B cell (primary cell): Measurements from ENCODE around the gene ACTC1. TPM values are rescaled to one million over a fixed set of nuclear protein-coding genes. Genes with fewer than 3 reads are reported as not detected.

Experiments used
- ATAC-seq: fragments of 200-7000 bp; cut with Tn5 transposase; one replicate; pipeline ENCODE4 v1.10.0; 2021; ENCODE audit warnings: low read depth, mild to moderate bottlenecking, moderate number of reproducible peaks, moderate library complexity
- CTCF ChIA-PET: fragments of 350-600 bp; sonication (Branson Sonifier 250); formaldehyde crosslinking; loops from one replicate; lab custom pipeline; 2021; ENCODE audit warnings: antibody characterized with exemption, inconsistent platforms; lab: Charles Lee
- POLR2A ChIA-PET: fragments of 350-600 bp; sonication (Branson Sonifier 250); formaldehyde crosslinking; loops from one replicate; lab custom pipeline; 2021; ENCODE audit warnings: antibody characterized with exemption; lab: Charles Lee
- DNase-seq: peaks from one replicate; pipeline ENCODE4 v3.0.0; 2013
- H2AFZ ChIP-seq: 2 replicates; pipeline ENCODE4 v1.6.1; 2012; ENCODE audit warnings: mild to moderate bottlenecking, low read depth, low read length; ENCODE audit not compliant: insufficient read depth, poor library complexity, severe bottlenecking
- H3K27ac ChIP-seq, 2 donors: 1 replicate in 1 of 2; 2 replicates in 1 of 2; pipeline ENCODE4 v1.5.1; 2012 to 2013; ENCODE audit warnings: low read length in 2 of 2, mild to moderate bottlenecking in 2 of 2, moderate library complexity in 1 of 2
- H3K27me3 ChIP-seq, 4 experiments: fragments of 200-600 bp in 1 of 4; sonication (generic) in 1 of 4; replicated peaks in 1 of 4; 1 replicate in 2 of 4; 2 replicates in 2 of 4; pipeline versions ENCODE4 v1.6.1 to v1.7.0; 2013 to 2016; ENCODE audit warnings: low read length in 3 of 4, mild to moderate bottlenecking in 2 of 4, mixed read lengths in 1 of 4, moderate library complexity in 1 of 4; ENCODE audit not compliant: insufficient read depth in 4 of 4, control insufficient read depth in 3 of 4; ENCODE audit errors: control extremely low read depth in 1 of 4
- H3K36me3 ChIP-seq, 2 experiments: replicated peaks in 1 of 2; 1 replicate in 1 of 2; 2 replicates in 1 of 2; pipeline versions ENCODE4 v1.6.1 to v1.7.1; 2013; ENCODE audit warnings: low read length in 1 of 2; ENCODE audit not compliant: insufficient read depth in 2 of 2, control insufficient read depth in 1 of 2; ENCODE audit errors: control extremely low read depth in 1 of 2, extremely low read depth in 1 of 2
- H3K4me1 ChIP-seq, 2 donors: fragments of 200-600 bp in 1 of 2; sonication (generic) in 1 of 2; 1 replicate in 1 of 2; 2 replicates in 1 of 2; pipeline versions ENCODE4 v1.5.1 to v1.6.1; 2013 to 2017; ENCODE audit warnings: low read length in 2 of 2; ENCODE audit not compliant: control insufficient read depth in 2 of 2, insufficient read depth in 2 of 2
- H3K4me2 ChIP-seq: replicated peaks from 2 replicates; pipeline ENCODE3; 2012; ENCODE audit warnings: mild to moderate bottlenecking, low read depth, low read length; ENCODE audit not compliant: poor library complexity, severe bottlenecking
- H3K4me3 ChIP-seq, 5 experiments: fragments of 200-600 bp in 1 of 5; sonication (generic) in 1 of 5; 1 replicate in 3 of 5; 2 replicates in 2 of 5; pipeline versions ENCODE4 v1.5.1 to v1.7.0; 2011 to 2016; ENCODE audit warnings: low read length in 4 of 5, mild to moderate bottlenecking in 4 of 5, low read depth in 2 of 5, control low read depth in 1 of 5, moderate library complexity in 1 of 5; ENCODE audit not compliant: insufficient read depth in 1 of 5; ENCODE audit errors: control extremely low read depth in 1 of 5, extremely low read depth in 1 of 5
- H3K79me2 ChIP-seq: fragments of 200-600 bp; sonication (generic); one replicate; pipeline ENCODE4 v1.6.0; 2016; ENCODE audit warnings: low read length; ENCODE audit not compliant: control insufficient read depth, insufficient read depth
- H3K9ac ChIP-seq: fragments of 200-600 bp; sonication (generic); 2 replicates; pipeline ENCODE4 v1.6.1; 2017; ENCODE audit warnings: mild to moderate bottlenecking, low read length, moderate library complexity
- H3K9me3 ChIP-seq, 3 donors: one replicate each; pipeline versions ENCODE4 v1.6.1 to v1.7.1; 2013; ENCODE audit warnings: low read length in 2 of 3; ENCODE audit not compliant: control insufficient read depth in 2 of 3, insufficient read depth in 1 of 3; ENCODE audit errors: control extremely low read depth in 1 of 3
- H4K20me1 ChIP-seq: 2 replicates; pipeline ENCODE4 v1.6.0; 2012; ENCODE audit warnings: mild to moderate bottlenecking, low read length; ENCODE audit not compliant: insufficient read depth, control insufficient read depth, poor library complexity, severe bottlenecking
- H3K27ac Mint-ChIP-seq: one replicate; pipeline ENCODE4 v1.8.0; 2021; ENCODE audit warnings: mixed read lengths
- H3K27me3 Mint-ChIP-seq: one replicate; pipeline ENCODE4 v1.8.0; 2021; ENCODE audit warnings: mixed read lengths
- H3K4me1 Mint-ChIP-seq: one replicate; pipeline ENCODE4 v1.8.0; 2021; ENCODE audit warnings: mixed read lengths
- H3K4me3 Mint-ChIP-seq: one replicate; pipeline ENCODE4 v1.8.0; 2021; ENCODE audit warnings: mixed read lengths
- H3K9me3 Mint-ChIP-seq: one replicate; pipeline ENCODE4 v1.8.0; 2022; ENCODE audit warnings: mixed read lengths; ENCODE audit not compliant: insufficient read depth
- EZH2 ChIP-seq: IDR thresholded peaks from 2 replicates; pipeline ENCODE4 v1.6.1; 2012; ENCODE audit warnings: borderline replicate concordance, low read depth, mild to moderate bottlenecking, moderate library complexity, low read length; ENCODE audit not compliant: insufficient read depth, poor library complexity, severe bottlenecking
- WGBS: methylation state at CpG from one replicate; pipeline ENCODE4 v1.1.5; 2013; ENCODE audit warnings: missing lambda C conversion rate; ENCODE audit not compliant: insufficient coverage; 5-methylcytosine and 5-hydroxymethylcytosine counted together
- intact Hi-C: fragments of 100-400 bp; cut with micrococcal nuclease; formaldehyde crosslinking; loops from one replicate; pipeline ENCODE4 v1.10.0; 2022
- polyA plus RNA-seq: library from polyadenylated mRNA; depleted of rRNA; stranded (reverse); fragments of >200 nt; gene quantifications from 2 replicates; pipeline ENCODE4 v1.2.3, GENCODE V29; 2012
- total RNA-seq, 2 donors: library from RNA; stranded (reverse); fragments of 120-200 nt in 1 of 2; gene quantifications; 1 replicate in 1 of 2; 2 replicates in 1 of 2; pipeline versions ENCODE4 v1.2.3 to v1.2.4, GENCODE V29; 2013 to 2022
- TF ChIP-seq, protein P1 (sequence below): fragments of 200-600 bp; IDR thresholded peaks from one replicate; pipeline ENCODE4 v1.8.0; 2022; ENCODE audit warnings: antibody characterized with exemption, mild to moderate bottlenecking

The ACTC1 gene
- total and polyA plus RNA-seq, 2 donors (not counting 1 experiment from before 2014, with no cell fraction given): not detected

DNA sequence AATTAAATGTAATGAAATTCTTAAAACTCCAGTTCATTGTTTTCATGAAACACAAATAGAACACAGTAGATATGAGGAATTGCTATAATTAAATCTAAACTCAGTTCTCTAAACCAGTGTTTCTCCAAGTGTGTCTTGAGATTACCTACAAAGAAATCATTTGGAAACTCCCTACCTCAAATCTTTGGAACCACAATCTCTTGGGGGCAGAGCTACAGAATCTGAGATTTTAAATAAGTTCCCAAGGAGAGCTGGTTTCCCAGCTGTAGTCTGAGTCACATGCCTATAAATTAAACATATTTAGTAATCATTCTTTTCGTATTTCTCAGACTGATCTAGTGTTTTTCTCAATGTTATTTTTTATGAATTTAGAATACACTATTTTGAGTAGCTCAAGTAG lies 17.0 kb upstream of the ACTC1 start:
- CTCF ChIA-PET: no interaction called here

DNA sequence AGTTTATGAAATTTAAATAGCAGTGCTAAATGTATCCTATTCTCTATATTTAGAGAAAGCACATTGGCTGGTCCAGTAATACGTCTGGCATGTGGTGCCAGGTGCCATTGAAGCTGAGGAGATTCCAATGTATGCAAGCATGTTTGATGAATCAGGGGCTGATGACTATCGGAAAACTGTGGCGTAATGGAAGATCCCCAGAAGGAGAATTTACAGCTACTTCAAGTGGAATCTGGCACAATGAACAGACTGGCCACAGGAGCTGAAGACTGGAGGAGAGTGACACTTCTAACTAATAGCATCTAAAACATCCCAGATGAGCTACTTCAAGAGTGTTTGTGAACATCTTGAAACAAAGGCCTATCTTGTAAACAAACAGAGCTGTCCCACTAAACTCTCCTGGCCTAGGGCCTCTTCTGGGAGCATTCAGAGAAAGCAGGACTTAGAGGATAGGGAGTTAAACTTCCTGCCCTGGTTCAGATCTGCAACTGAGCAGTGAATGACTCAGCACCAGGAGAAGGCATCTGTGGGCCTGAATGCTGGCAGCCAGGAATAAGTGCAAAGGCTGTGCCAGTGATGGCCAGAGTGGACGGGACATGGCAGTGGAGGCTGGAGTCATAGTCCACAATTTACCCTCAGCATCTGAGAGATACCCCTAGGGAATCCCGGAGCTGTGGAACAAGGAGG lies 15.2 kb upstream of the ACTC1 start:
- DNase-seq (no peak), ATAC-seq (no peak)
- ChIA-PET CTCF (no interaction called here), POLR2A (no interaction called here)
- Histone ChIP-seq H3K79me2 (no peaks in the 10 kb centered on the region), H3K9me3 (peaks cover 0 to 8% (median 0%) of the 10 kb centered on the region in 3 donors), H2AFZ (no peak overlapping the region), H3K4me2 (no peak overlapping the region), H3K4me3 (no peak overlapping the region), H3K4me1 (no peaks in the 10 kb centered on the region), H3K36me3 (no peaks in the 10 kb centered on the region), H3K27me3 (peaks cover 0 to 8% (median 2%) of the 10 kb centered on the region in 4 experiments), H3K9ac (no peak overlapping the region), H4K20me1 (no peaks in the 10 kb centered on the region), H3K27ac (no peak overlapping the region)
- no peak for TF ChIP-seq EZH2
- Mint-ChIP-seq H3K9me3 (peaks cover 2% of the 10 kb centered on the region), H3K4me3 (no peak overlapping the region), H3K4me1 (no peaks in the 10 kb centered on the region), H3K27ac (no peak overlapping the region), H3K27me3 (peaks cover 47% of the 10 kb centered on the region)
- 95% methylated on average over 4 of the region's 5 CpGs for WGBS
- intact Hi-C loops: no loop called here

More for the DNA sequence above, 17.0 kb upstream of the ACTC1 start:
- H3K9ac ChIP-seq: no peak overlapping the region
- H3K4me1 ChIP-seq: no peaks in the 10 kb centered on the region
- no peaks in the 10 kb centered on the region for H4K20me1 ChIP-seq
- H3K4me2 ChIP-seq: no peak overlapping the region
- ATAC-seq: no peak
- no peak for DNase-seq
- H3K27ac ChIP-seq: no peak overlapping the region
- H3K9me3 Mint-ChIP-seq: peaks cover 2% of the 10 kb centered on the region
- no peak overlapping the region for H2AFZ ChIP-seq
- POLR2A ChIA-PET: no interaction called here
- no peaks in the 10 kb centered on the region for H3K4me1 Mint-ChIP-seq
- TF ChIP-seq, protein P1, sequence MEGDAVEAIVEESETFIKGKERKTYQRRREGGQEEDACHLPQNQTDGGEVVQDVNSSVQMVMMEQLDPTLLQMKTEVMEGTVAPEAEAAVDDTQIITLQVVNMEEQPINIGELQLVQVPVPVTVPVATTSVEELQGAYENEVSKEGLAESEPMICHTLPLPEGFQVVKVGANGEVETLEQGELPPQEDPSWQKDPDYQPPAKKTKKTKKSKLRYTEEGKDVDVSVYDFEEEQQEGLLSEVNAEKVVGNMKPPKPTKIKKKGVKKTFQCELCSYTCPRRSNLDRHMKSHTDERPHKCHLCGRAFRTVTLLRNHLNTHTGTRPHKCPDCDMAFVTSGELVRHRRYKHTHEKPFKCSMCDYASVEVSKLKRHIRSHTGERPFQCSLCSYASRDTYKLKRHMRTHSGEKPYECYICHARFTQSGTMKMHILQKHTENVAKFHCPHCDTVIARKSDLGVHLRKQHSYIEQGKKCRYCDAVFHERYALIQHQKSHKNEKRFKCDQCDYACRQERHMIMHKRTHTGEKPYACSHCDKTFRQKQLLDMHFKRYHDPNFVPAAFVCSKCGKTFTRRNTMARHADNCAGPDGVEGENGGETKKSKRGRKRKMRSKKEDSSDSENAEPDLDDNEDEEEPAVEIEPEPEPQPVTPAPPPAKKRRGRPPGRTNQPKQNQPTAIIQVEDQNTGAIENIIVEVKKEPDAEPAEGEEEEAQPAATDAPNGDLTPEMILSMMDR: no peak
- no peak for TF ChIP-seq EZH2
- H3K9me3 ChIP-seq: peaks cover 0 to 3% (median 0%) of the 10 kb centered on the region in 3 donors
- no peaks in the 10 kb centered on the region for H3K79me2 ChIP-seq
- intact Hi-C loops: no loop called here
- H3K36me3 ChIP-seq: no peaks in the 10 kb centered on the region
- peaks cover 35% of the 10 kb centered on the region for H3K27me3 Mint-ChIP-seq
- no peak overlapping the region for H3K4me3 Mint-ChIP-seq
- no peak overlapping the region for H3K4me3 ChIP-seq
- WGBS: no CpG with 5 or more reads among the region's 1 CpG
- H3K27ac Mint-ChIP-seq: no peak overlapping the region
- peaks cover 0 to 8% (median 2%) of the 10 kb centered on the region in 4 experiments for H3K27me3 ChIP-seq
